Bronchial epithelial cell (primary cell): ENCODE data around the gene HLCS. TPM values are rescaled to one million over a fixed set of nuclear protein-coding genes. Genes with fewer than 3 reads are reported as not detected.

Source experiments
- DNase-seq: peaks from one replicate; pipeline ENCODE4 v3.0.0-alpha.2; 2010; ENCODE audit warnings: low read depth
- FAIRE-seq: peaks from 2 replicates; lab custom pipeline; 2011; peaks lifted over from hg19 to GRCh38; lab: Jason Lieb, UNC
- H3K27me3 ChIP-seq: 2 replicates; pipeline ENCODE4 v1.5.1; 2011; ENCODE audit warnings: low read length; ENCODE audit not compliant: control insufficient read depth, insufficient read depth
- H3K36me3 ChIP-seq: 2 replicates; pipeline ENCODE4 v1.5.1; 2011; ENCODE audit warnings: low read length; ENCODE audit not compliant: control insufficient read depth, insufficient read depth
- H3K4me3 ChIP-seq: 2 replicates; pipeline ENCODE4 v1.5.1; 2011; ENCODE audit warnings: mild to moderate bottlenecking, low read depth, low read length, control low read depth
- CTCF ChIP-seq: IDR thresholded peaks from 2 replicates; pipeline ENCODE4 v1.5.1; 2011; ENCODE audit warnings: mild to moderate bottlenecking, moderate library complexity, low read length, control low read depth, inconsistent platforms; ENCODE audit not compliant: insufficient read depth, severe bottlenecking
- total RNA-seq: library from RNA; depleted of rRNA; stranded (reverse); fragments of >200 nt; gene quantifications from 2 replicates; pipeline ENCODE4 v1.2.1, GENCODE V29; 2014

HLCS gene
- total RNA-seq, 1 donor from 2014 or later = 26.3 TPM

GRCh38 chr21:36704958-36705678 is 261.4 kb downstream of the HLCS start:
- H3K4me3 ChIP-seq = no peak overlapping the region

GRCh38 chr21:36704281-36704957 is 262.1 kb downstream of the HLCS start:
- Histone ChIP-seq H3K36me3 (no peaks in the 10 kb centered on the region), H3K4me3 (no peak overlapping the region), H3K27me3 (peaks cover 80% of the 10 kb centered on the region)
- DNase-seq = no peak
- FAIRE-seq = no peak
- no peak for TF ChIP-seq CTCF

More at GRCh38 chr21:36704958-36705678, 261.4 kb downstream of the HLCS start:
- no peak for FAIRE-seq
- TF ChIP-seq CTCF = no peak
- DNase-seq = no peak
- H3K36me3 ChIP-seq = no peaks in the 10 kb centered on the region
- peaks cover 80% of the 10 kb centered on the region for H3K27me3 ChIP-seq

GRCh38 chr21:36703626-36704280 is 262.7 kb downstream of the HLCS start:
- TF ChIP-seq CTCF = no peak
- DNase-seq (no peak), FAIRE-seq (no peak)
- Histone ChIP-seq H3K4me3 (no peak overlapping the region), H3K27me3 (peaks cover 73% of the 10 kb centered on the region), H3K36me3 (no peaks in the 10 kb centered on the region)

GRCh38 chr21:36703123-36703522 is 263.3 kb downstream of the HLCS start:
- H3K4me3 ChIP-seq = no peak overlapping the region
- H3K27me3 ChIP-seq = peaks cover 69% of the 10 kb centered on the region

GRCh38 chr21:36702622-36702968 is 263.9 kb downstream of the HLCS start:
- H3K4me3 ChIP-seq = no peak overlapping the region
- no peaks in the 10 kb centered on the region for H3K36me3 ChIP-seq
- no peak for DNase-seq
- TF ChIP-seq CTCF = no peak
- H3K27me3 ChIP-seq = peaks cover 70% of the 10 kb centered on the region
- FAIRE-seq = no peak

More at GRCh38 chr21:36703123-36703522, 263.3 kb downstream of the HLCS start:
- no peak for TF ChIP-seq CTCF
- H3K36me3 ChIP-seq = no peaks in the 10 kb centered on the region
- FAIRE-seq (no peak), DNase-seq (no peak)
